ENCODE data around the gene PRKCA.

DNA sequence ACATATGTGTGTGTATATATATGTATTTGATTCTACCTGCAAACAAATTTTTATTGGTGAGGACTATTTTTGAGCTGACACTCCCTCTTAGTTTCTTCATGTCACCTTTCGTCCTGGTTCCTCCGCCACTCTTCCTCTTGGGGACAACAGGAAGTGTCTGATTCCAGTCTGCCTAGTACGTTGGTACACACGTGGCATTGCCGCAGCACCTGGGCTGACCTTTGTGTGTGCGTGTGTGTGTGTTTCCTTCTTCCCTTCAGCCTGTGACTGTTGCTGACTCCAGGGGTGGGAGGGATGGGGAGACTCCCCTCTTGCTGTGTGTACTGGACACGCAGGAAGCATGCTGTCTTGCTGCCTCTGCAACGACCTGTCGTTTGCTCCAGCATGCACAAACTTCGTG is 503.2 kb downstream of the PRKCA start:
- TF ChIP-seq, protein P1, sequence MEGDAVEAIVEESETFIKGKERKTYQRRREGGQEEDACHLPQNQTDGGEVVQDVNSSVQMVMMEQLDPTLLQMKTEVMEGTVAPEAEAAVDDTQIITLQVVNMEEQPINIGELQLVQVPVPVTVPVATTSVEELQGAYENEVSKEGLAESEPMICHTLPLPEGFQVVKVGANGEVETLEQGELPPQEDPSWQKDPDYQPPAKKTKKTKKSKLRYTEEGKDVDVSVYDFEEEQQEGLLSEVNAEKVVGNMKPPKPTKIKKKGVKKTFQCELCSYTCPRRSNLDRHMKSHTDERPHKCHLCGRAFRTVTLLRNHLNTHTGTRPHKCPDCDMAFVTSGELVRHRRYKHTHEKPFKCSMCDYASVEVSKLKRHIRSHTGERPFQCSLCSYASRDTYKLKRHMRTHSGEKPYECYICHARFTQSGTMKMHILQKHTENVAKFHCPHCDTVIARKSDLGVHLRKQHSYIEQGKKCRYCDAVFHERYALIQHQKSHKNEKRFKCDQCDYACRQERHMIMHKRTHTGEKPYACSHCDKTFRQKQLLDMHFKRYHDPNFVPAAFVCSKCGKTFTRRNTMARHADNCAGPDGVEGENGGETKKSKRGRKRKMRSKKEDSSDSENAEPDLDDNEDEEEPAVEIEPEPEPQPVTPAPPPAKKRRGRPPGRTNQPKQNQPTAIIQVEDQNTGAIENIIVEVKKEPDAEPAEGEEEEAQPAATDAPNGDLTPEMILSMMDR (conservative IDR thresholded peaks at IDR 0.05; ENCODE audit: low read length) = no peak
- no peak for TF ChIP-seq EZH2phosphoT487 (IDR thresholded peaks at IDR 0.05; ENCODE audit: borderline replicate concordance)
